Endothelial cell of umbilical vein (primary cell): ENCODE results near the gene CDK17.

ENCODE experiments used
- CTCF ChIP-seq, 2 donors: IDR thresholded peaks; 1 replicate in 1 of 2; 2 replicates in 1 of 2; pipeline ENCODE4 v1.5.1; 2011; ENCODE audit warnings: low read length in 2 of 2, mild to moderate bottlenecking in 2 of 2, moderate library complexity in 2 of 2, control low read depth in 1 of 2, inconsistent platforms in 1 of 2, low read depth in 1 of 2; ENCODE audit not compliant: insufficient read depth in 1 of 2; ENCODE audit errors: extremely low read depth in 1 of 2
- EZH2 ChIP-seq: IDR thresholded peaks from 2 replicates; pipeline ENCODE4 v1.6.1; 2012; ENCODE audit warnings: borderline replicate concordance, low read depth, mild to moderate bottlenecking, moderate library complexity, low read length, inconsistent platforms; ENCODE audit not compliant: severe bottlenecking
- MAX ChIP-seq: IDR thresholded peaks from 2 replicates; pipeline ENCODE4 v1.6.1; 2011; ENCODE audit not compliant: insufficient read depth, insufficient read length
- MYC ChIP-seq: IDR thresholded peaks from one replicate; pipeline ENCODE4 v1.6.1; 2011; ENCODE audit warnings: mild to moderate bottlenecking, low read depth, low read length
- POLR2A ChIP-seq: IDR thresholded peaks from 2 replicates; pipeline ENCODE4 v1.6.1; 2012; ENCODE audit warnings: low read depth, mild to moderate bottlenecking, control low read depth, low read length
- POLR2AphosphoS5 ChIP-seq: IDR thresholded peaks from 2 replicates; pipeline ENCODE4 v1.6.1; 2012; ENCODE audit warnings: low read depth, mild to moderate bottlenecking, control low read depth, low read length, moderate library complexity; ENCODE audit not compliant: insufficient read depth

- TF ChIP-seq MAX (no peak), CTCF (IDR thresholded peaks at IDR 0.05; ENCODE audit: extremely low read depth in 1 of 2, insufficient read depth in 1 of 2, low read depth in 1 of 2, low read length in 2 of 2) (no peak), POLR2A (no peak), POLR2AphosphoS5 (no peak), EZH2 (no peak), MYC (no peak)
These were observed 8.8 kb upstream of the CDK17 start for GRCh38 chr12:96408993-96409392.
